Measurements from ENCODE around the gene LYRM7. TPM values are rescaled to one million over a fixed set of nuclear protein-coding genes. Genes with fewer than 3 reads are reported as not detected.

LYRM7 gene
- total RNA-seq, 2 donors from 2014 or later: 8.8 to 9.0 TPM

DNA sequence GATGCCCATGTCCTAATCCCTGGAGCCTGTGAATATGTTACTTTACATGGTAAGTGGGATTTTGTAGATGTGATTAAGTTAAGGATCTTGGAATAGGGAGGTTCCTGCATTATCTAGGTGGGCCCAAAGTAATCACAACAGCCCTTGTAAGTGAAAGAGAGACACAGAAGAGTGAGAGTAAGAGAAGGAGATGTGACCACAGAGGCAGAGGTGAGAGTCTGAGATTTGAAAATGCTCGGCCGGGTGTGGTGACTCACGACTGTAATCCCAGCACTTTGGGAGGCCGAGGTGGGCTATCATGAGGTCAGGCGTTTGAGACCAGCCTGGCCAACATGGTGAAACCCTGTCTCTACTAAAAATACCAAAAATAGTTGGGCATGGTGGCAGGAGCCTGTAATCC lies 3.1 kb upstream of the LYRM7 start:
- H3K4me3 Mint-ChIP-seq: no peak overlapping the region
- no peak overlapping the region for H3K27ac ChIP-seq (ENCODE audit: low read depth, low read length)
- H3K4me3 ChIP-seq (ENCODE audit: low read length): no peak overlapping the region
- peaks cover 4% of the 10 kb centered on the region for H3K4me1 ChIP-seq (ENCODE audit: control insufficient read depth, insufficient read depth, low read length)
- H3K36me3 Mint-ChIP-seq (ENCODE audit: low read depth): peaks cover 8% of the 10 kb centered on the region
- H3K9me3 Mint-ChIP-seq: no peaks in the 10 kb centered on the region
- H3K27me3 Mint-ChIP-seq (ENCODE audit: insufficient read depth): no peaks in the 10 kb centered on the region
- no peak for DNase-seq
- WGBS, 2 experiments (ENCODE audit: insufficient coverage in 1 of 2, insufficient read length in 1 of 2): 72 to 92% methylated on average over 3 to 5 of the region's 5 CpGs
- no peaks in the 10 kb centered on the region for H3K9me3 ChIP-seq (ENCODE audit: control insufficient read depth, low read length)
- H3K36me3 ChIP-seq (ENCODE audit: control insufficient read depth, insufficient read depth, low read length): peaks cover under 1% of the 10 kb centered on the region
- no peak overlapping the region for H3K27ac Mint-ChIP-seq
- H3K27me3 ChIP-seq (ENCODE audit: control insufficient read depth, insufficient read depth, low read length, poor library complexity, severe bottlenecking): no peaks in the 10 kb centered on the region
- peaks cover 14% of the 10 kb centered on the region for H3K4me1 Mint-ChIP-seq
- TF ChIP-seq CTCF (conservative IDR thresholded peaks at IDR 0.05): no peak
- H3K9ac ChIP-seq (ENCODE audit: extremely low read depth, low read length, poor library complexity, severe bottlenecking): no peak overlapping the region

- H3K4me3 Mint-ChIP-seq: peak overlapping the region; percentile 88
- H3K36me3 Mint-ChIP-seq (ENCODE audit: low read depth): no peaks in the 10 kb centered on the region
- Histone ChIP-seq H3K4me1 (ENCODE audit: control insufficient read depth, insufficient read depth, low read length) (peaks cover 4% of the 10 kb centered on the region), H3K9ac (ENCODE audit: extremely low read depth, low read length, poor library complexity, severe bottlenecking) (peak overlapping the region; percentile 66), H3K27me3 (ENCODE audit: control insufficient read depth, insufficient read depth, low read length, poor library complexity, severe bottlenecking) (no peaks in the 10 kb centered on the region), H3K9me3 (ENCODE audit: control insufficient read depth, low read length) (no peaks in the 10 kb centered on the region), H3K4me3 (ENCODE audit: low read length) (peak overlapping the region; percentile 93), H3K27ac (ENCODE audit: low read depth, low read length) (no peak overlapping the region), H3K36me3 (ENCODE audit: control insufficient read depth, insufficient read depth, low read length) (no peaks in the 10 kb centered on the region)
- H3K4me1 Mint-ChIP-seq: peaks cover 9% of the 10 kb centered on the region
- TF ChIP-seq CTCF (conservative IDR thresholded peaks at IDR 0.05): no peak
- WGBS, 2 experiments (ENCODE audit: insufficient coverage in 1 of 2, insufficient read length in 1 of 2): 42 to 55% methylated on average over 11 to 16 of the region's 16 CpGs
- peak overlapping the region; percentile 94 for H3K27ac Mint-ChIP-seq
- H3K27me3 Mint-ChIP-seq (ENCODE audit: insufficient read depth): no peaks in the 10 kb centered on the region
- no peak for DNase-seq
- no peaks in the 10 kb centered on the region for H3K9me3 Mint-ChIP-seq
These were observed 769 bp upstream of the LYRM7 start for GRCh38 chr5:131169810-131170539.

- peak overlapping the region; percentile 83 for H3K27ac Mint-ChIP-seq
- H3K27me3 Mint-ChIP-seq (ENCODE audit: insufficient read depth): no peaks in the 10 kb centered on the region
- TF ChIP-seq CTCF (conservative IDR thresholded peaks at IDR 0.05): no peak
- Histone ChIP-seq H3K4me1 (ENCODE audit: control insufficient read depth, insufficient read depth, low read length) (peaks cover 4% of the 10 kb centered on the region), H3K27me3 (ENCODE audit: control insufficient read depth, insufficient read depth, low read length, poor library complexity, severe bottlenecking) (no peaks in the 10 kb centered on the region), H3K4me3 (ENCODE audit: low read length) (peak overlapping the region; percentile 93), H3K9ac (ENCODE audit: extremely low read depth, low read length, poor library complexity, severe bottlenecking) (peak overlapping the region; percentile 35), H3K9me3 (ENCODE audit: control insufficient read depth, low read length) (no peaks in the 10 kb centered on the region), H3K36me3 (ENCODE audit: control insufficient read depth, insufficient read depth, low read length) (no peaks in the 10 kb centered on the region), H3K27ac (ENCODE audit: low read depth, low read length) (no peak overlapping the region)
- H3K4me3 Mint-ChIP-seq: peak overlapping the region; percentile 88
- no peaks in the 10 kb centered on the region for H3K9me3 Mint-ChIP-seq
- peaks cover 4% of the 10 kb centered on the region for H3K4me1 Mint-ChIP-seq
- H3K36me3 Mint-ChIP-seq (ENCODE audit: low read depth): no peaks in the 10 kb centered on the region
- DNase-seq: peak; percentile 50
- WGBS, 2 experiments (ENCODE audit: insufficient coverage in 1 of 2, insufficient read length in 1 of 2): 13 to 17% methylated on average over 8 to 11 of the region's 11 CpGs
These were observed 599 bp downstream of the LYRM7 start for GRCh38 chr5:131171276-131171810.
